Epithelial cell of prostate (primary cell): ENCODE measurements around the gene OR5B21.

Experiments
- DNase-seq: peaks from one replicate; pipeline ENCODE4 v3.0.0-alpha.2; 2011; ENCODE audit warnings: low read depth, low spot score
- H3K27ac ChIP-seq: fragments of 450-650 bp; 2 replicates; pipeline ENCODE4 v1.5.1; 2017; ENCODE audit warnings: mild to moderate bottlenecking

Gene OR5B21

DNA sequence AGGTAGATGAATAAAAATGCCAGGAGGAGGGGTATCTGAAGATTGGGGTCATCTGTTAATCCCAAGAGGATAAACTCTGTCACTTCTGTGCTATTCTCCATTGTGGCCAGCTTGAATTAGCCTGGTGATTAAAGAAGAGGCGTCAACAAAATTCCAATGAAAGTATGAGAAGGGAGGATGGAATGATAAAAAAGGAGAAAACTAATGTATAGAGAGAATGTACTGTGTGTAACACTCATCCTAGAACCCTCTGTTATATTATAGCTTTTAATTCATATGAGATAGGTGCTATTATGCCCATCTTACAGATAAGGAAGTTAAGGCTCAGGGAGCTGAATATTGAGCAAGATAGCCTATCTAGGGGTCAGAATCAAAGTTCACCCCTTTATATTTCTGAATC lies at the start of gene OR5B21:
Gene OR5B21 (minus strand): TSS at position 101 of the 400 bp plus-strand sequence. CDS start 0 bp downstream, at position 101.
- no peak within 1 kb of the TSS for H3K27ac ChIP-seq
- no peak for DNase-seq

DNA sequence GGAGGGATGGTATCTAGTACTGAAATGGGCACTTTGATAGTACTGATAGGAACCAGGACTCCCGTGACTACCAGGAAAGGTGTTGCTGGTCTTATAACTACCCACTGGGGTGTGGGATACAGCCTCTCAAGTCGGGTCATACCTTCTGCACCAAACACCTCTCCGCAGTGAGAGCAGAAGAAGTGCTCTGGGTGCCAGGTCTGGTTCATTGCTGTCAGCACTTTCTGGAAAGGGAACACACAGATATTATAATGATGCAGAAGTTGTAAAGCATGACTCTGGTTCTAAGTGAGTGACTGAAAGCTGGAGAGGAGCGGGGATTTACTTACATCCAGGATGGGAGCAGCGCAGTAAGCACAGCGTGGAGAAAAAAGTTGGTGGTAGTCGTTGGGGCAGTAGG lies 41.7 kb upstream of the OR5B21 start:
- no peak overlapping the region for H3K27ac ChIP-seq
- DNase-seq, result no peak

DNA sequence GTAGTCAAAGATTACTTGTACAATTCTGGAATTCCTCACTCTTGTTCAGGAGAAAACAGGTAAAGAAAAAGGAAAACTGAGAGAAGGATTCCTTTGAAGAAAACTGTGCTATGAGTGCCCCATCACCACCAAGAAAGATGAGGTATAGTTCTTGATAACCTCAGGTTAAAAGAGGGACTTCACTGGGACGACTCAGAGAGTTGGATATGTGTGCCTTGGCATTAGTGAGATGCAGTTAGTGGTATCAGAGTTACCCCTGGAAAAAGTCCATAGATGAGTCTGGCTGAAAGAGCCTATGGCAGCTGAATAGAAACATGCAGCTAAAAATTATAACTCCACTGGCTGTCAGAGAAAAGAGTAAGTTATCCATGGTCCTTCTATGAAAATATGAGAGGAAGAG lies 38.9 kb upstream of the OR5B21 start:
- H3K27ac ChIP-seq, result no peak overlapping the region
- DNase-seq, result no peak

DNA sequence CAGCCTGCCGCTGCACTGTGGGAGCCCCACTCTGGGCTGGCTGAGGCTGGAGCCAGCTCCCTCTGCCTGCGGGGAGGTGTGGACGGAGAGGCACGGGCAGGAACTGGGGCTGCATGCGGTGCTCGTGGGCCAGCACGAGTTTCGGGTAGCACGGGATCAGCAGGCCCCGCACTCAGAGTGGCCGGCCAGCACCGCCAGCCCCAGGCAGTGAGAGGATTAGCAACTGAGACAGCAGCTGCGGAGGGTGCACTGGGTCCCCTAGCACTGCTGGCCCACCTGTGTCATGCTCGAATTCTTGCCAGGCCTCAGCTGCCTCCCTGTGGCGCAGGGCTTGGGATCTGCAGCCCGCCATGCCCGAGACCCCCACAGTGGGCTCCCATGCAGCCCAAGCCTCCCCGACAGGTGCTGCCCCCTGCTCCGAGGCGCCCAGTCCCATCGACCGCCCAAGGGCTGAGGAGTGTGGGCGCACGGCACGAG lies 24.0 kb upstream of the OR5B21 start:
- no peak overlapping the region for H3K27ac ChIP-seq
- no peak for DNase-seq

DNA sequence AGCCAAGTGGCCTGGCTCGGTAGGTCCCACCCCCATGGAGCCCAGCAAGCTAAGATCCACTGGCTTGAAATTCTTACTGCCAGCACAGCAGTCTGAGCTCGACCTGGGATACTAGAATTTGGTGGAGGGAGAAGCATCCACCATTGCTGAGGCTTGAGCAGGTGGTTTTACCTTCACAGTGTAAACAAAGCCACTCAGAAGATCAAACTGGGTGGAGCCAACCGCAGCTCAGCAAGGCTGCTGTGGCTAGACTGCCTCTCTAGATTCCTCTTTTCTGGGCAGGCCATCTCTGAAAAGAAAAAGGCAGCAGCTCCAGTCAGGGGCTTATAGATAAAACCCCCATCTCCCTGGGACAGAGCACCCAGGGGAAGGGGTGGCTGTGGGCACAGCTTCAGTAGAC lies 22.3 kb upstream of the OR5B21 start:
- no peak for DNase-seq
- H3K27ac ChIP-seq, result no peak overlapping the region

DNA sequence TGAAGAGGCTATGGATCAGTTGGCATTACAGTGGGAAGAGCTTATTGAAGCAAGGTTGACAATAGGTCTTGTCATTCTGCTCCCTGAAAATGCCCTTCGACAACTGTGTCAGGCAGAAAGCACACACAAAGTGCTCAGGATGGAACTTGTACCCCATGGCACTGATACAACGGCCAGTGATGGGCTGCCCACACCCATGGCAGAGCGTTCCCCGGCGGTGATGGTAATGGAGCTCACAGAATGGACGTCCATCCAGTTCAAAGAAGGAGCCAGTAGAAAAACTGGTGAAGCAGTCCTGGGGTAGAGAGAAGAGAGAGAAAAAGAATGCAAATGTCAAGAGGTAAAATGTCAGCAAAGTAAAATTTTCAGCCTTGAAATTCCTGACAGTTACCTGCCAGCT lies 19.5 kb upstream of the OR5B21 start:
- DNase-seq, result no peak
- H3K27ac ChIP-seq, result no peak overlapping the region

DNA sequence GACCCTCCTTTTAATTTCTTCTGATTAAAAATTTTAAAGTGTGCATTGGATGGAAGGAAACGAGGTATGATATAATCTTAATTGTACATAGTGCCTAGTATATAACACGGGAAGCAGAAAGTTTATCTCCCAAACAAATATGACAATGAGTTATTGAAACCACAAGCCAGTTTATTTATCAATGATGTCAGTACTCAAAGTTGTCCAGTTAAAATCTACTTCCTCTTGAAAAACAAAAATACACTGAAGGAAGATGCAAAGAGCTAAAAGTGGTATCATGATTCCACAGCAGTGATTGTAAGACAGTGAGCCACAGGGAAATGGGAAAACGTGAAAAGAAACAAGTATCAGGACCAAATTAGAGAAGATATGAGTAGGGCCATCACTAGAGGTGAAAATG lies 18.8 kb upstream of the OR5B21 start:
- DNase-seq, result no peak
- H3K27ac ChIP-seq, result no peak overlapping the region

DNA sequence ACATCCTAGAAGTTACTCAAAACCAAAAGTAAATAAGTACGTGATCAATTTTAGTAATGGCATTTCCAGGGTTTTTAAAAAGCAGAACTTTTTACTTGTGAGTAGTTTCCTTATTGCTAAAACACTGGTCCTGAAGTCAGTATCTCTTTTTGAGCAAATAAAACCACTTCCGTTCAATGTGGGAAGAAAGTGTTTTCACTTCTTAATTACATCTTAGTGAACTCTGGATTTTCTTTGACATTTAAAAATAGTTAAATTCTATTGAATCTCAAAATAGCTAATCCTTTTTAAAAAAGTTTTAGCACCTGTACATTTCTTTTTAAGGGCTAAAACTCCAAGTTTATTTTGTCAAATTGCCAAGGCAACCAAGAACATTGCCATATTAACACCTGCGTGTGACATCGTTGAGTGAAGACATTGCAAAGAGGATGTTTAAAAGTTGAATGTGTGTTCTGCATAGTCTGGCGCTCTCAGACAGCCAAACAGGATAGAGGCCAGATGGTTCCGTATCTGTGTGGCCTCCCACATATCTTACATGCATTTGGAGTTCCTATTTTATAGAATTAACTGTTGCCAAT lies 17.2 kb upstream of the OR5B21 start:
- DNase-seq, result no peak

DNA sequence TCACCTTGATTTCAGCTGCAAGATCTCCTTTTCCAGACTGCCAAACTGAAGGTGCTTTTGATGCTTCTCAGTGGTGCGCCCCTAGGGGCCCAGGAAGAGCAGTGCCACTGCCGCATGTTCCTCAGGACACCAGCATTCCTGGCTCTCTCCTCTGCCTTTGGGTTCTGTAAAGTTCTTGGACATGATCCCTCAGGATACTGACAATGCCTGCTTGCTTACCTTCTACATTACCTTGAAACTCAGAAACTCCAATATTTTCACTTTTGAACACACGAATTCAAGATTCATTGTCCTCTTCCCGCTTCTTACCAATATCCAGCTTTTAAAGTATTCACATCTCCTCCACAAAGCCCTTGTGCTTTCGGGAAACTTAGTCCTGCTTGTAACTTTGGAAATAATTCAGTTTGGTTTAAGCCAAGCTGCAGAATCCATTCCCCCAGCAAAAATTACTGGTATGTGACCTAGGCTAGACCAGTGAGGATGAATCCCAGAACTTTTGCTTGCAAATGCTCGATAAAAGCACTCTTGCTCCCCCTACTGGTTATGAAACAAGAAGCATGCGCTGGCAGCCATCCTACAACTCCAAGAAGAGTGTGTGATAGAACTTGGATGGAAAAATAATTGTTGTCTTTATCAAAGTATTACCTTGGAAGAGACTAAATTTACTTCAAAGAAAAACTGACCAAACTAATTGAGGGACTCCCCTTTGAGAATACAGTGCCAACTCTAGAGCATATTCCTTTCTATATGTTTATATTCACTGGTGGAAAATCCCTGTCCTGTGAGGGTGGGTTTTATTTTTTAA lies 16.5 kb upstream of the OR5B21 start:
- peak; percentile 29 for DNase-seq
- no peak overlapping the region for H3K27ac ChIP-seq

More for the DNA sequence above, 17.2 kb upstream of the OR5B21 start:
- H3K27ac ChIP-seq, result no peak overlapping the region

DNA sequence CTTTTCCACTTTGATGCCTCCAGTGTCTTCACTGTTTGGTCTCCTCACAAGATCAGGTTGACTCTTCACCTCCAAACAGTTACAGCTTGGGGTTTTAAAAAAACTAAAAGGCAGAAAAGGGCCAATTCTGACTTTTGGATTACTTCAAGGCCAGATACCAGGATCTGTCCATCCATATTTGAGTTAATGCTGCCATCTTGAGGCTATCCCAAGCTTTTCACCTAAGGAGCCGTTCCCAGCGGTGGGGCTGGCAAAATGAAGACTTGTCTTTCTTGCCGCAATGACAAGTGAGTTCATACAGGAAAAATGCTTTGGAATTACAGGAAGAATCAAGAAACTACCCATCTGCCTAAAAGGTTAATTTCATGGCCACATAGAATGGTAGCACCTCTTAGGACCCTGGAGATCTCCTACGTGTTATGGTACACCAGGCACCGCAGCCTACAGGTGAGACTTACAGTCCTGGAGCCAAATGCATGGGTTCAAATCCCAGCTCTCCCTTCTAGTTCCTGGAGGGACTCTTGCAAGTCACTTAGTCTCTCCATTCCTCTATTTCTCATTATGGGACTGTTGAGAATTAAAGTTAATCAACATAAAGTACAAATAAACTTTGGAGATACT lies 6.0 kb upstream of the OR5B21 start:
- no peak for DNase-seq

DNA sequence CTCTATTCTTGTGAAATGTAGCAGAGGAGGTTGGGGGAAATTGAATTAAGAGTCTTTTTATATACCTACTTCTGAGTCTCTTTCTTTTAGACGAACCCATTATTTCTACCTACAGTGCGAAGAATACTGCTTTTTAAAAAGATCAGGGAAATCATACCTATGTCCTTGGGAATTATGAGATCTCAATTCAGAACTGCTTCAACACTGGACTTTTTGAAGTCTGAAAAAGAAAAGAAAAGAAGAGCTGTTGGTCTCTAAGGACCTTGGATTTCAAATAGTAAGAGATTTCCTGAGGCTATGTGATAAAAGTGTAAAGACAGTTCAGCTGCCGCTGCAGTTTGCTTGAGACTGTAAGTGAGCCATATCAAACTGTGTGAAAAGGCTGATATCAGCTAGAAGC lies 3.7 kb upstream of the OR5B21 start:
- DNase-seq, result no peak
- H3K27ac ChIP-seq, result no peak overlapping the region

More for the DNA sequence above, 6.0 kb upstream of the OR5B21 start:
- no peak overlapping the region for H3K27ac ChIP-seq

DNA sequence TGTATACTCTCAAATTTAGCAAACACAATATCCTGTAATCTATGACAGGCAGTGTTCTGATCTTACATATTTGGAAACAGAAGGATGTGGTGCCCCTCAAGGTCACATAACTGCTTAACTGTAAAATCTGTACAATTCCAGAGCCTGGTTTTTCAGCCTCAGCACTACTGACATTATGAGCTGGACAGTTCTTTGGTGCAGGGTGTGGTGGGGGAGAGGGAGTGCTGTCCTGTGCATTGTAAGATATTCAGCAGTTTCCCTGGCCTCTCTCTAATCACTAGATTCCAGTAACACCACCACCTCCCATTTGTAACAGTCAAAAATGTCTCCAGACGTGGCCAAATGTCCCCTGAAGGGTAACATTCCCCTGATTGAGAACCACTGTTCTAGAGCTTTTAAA lies 1.8 kb upstream of the OR5B21 start:
- no peak for DNase-seq
- no peak overlapping the region for H3K27ac ChIP-seq

DNA sequence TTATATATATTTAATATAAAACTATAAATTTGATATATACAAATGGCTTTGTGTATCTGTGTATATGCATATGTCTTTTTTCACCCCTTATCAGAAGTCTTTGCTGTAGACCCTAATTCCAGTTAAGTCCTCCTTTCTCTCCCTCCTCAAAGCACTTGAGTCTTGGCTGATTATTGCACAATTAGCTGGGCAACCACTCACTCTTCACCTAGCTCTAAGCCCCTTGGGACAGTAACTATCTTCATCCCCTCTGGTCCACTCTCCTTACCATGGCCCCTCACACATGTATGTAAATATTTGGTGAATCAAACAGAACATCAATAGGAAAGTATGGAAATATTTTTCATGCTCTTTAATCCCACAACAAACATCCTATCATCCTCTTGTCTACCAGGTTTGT lies 909 bp upstream of the OR5B21 start:
- DNase-seq, result no peak
- H3K27ac ChIP-seq, result no peak overlapping the region

DNA sequence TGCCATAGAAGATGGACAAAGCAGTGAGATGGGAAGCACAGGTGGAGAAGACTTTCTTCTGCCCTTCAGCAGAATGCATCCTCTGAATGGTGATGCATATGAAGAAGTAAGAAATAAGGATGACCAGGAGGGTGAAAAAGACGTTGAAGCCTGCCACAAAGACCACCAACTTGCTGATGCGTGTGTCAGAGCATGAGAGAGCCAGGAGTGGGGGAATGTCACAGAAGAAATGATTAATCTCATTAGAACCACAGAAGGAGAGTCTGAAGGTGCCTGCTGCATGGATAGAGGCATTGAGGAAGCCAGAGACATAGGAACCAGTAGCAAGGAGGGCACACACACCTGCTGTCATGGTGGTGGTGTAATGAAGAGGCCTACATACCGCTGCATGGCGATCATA lies 550 bp downstream of the OR5B21 start:
- no peak overlapping the region for H3K27ac ChIP-seq
- no peak for DNase-seq

DNA sequence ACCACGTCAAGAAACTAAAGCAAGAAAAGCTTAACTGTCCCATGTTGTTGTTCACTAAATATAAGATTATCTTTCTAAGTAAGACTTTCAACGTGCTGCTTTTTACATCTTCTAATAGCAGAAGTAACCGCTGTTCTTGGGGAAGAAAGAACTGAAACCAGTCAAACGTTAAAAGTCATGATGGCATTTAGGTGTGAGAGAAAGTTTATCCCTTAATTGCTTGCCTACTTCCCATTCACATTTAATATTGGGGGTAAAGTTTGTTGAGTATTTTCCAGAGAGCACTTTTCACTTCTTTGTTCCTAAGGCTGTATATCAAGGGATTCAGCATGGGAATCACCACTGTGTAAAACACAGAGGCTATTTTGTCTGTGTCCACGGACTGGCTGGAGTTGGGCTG lies 970 bp downstream of the OR5B21 start:
- no peak for DNase-seq

DNA sequence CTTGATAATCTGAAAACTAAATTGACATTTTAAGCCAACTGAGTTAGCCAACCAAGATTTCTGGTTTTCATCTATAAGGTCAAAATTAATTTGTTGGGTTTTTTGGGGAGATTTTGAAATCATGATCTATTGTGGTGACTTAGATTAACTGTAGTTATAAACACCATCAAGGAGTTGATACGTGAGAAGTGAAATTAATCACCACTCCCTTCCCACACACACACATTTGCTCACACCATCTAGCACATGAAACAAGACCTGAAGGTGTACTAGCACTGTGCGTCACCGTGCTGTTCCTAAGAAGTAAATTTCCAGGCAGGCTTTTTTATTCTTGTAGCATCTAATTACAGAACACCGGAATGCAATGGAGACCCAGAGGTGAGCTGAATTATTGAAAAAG lies 2.1 kb downstream of the OR5B21 start:
- no peak for DNase-seq
- no peak overlapping the region for H3K27ac ChIP-seq

More for the DNA sequence above, 970 bp downstream of the OR5B21 start:
- no peak overlapping the region for H3K27ac ChIP-seq

DNA sequence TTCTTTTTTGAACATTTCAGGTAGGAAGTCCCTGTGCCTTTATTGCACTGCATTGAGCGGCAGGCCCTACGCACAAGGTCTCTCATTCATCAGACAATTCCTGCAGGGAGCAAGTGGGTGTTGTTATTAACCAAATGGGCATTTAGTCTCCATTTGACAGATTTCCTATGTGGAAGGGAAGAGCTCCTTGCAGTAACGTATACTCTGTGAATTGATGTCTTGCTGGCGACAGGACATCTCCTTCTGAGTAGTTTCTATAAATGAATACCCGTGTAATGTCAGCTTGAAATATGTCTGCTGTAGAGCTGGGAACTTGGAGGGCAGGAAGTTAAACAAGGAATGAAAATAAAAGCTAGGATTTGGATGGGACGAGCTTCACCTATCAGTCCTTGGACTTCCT lies 3.7 kb downstream of the OR5B21 start:
- H3K27ac ChIP-seq, result no peak overlapping the region
- DNase-seq, result no peak

DNA sequence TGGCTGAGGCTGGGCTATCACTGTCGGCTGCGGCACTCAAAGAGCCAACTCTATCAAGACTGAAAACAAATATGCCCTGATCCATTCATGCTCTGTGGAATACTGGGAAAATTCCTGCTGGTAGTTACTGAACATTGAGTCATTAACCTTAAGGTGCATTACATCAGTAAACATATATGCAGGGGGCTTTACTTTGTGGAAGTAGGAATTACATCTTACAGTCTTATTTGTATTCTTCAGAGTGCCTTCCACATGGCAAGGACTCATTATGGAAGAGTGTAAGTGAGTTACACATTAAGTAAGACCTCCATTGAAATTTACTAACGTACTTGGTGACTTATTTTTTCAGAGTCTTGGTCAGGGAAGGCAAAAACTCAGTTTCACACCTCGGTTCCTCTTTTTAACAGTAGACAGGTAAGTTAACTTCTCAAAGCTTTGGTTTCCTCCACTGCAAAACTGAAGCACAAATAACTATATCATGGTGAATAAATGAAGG lies 4.5 kb downstream of the OR5B21 start:
- no peak for DNase-seq

DNA sequence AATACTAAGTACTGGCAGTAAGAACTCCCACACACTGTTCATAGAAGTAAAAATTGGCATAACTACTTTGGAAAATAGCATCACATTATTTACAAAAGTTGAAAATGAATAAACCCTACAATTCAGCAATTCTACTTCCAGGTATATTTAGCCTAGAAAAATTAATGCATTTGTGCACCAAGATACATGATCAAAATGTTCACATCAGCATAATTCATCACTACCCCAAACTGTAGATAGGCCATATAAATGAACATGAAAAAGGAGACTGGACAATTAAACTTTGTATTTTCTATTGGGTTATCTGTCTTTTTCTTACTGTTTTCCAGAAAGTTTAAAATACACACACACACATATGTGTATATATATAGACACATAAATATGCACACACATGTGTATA lies 5.9 kb downstream of the OR5B21 start:
- no peak for DNase-seq

More for the DNA sequence above, 4.5 kb downstream of the OR5B21 start:
- H3K27ac ChIP-seq, result no peak overlapping the region

DNA sequence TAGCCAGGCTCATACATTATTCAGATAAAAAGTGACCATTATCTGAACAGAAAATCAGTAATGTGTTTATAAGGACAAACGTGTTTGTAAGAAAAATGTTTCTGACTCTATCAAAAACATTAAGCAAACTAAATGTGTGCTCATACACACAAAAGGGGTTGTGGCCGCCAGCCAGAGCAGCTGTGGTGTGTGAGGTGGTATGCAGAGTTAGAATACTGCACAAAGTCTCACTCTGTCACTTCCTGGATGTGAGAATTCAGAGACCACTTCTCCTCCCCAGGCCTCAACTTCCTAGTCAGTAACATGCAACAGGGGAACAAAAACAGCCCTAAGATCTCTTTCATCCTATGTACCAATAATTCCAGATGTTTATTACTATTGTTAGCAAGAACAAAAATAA lies 9.4 kb downstream of the OR5B21 start:
- DNase-seq, result no peak

More for the DNA sequence above, 5.9 kb downstream of the OR5B21 start:
- H3K27ac ChIP-seq, result no peak overlapping the region

DNA sequence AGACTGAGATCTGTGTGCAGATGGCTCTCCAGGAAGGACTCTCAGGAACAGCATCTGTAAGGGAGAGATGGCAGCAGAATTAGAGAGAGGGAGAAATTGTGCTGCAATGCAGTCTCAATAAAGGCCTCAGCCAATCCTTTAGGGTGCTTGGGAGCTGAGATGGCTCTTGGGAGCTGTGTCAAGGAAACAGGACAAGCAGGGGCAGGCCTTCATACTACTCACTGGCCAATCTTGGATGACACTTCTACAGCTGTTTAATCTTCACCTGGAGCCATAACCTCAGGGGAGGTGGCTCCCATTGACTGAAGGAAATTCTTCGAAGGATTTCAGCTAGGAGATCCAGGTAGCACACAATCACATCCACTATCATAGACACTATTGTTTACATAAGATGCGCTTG lies 10.0 kb downstream of the OR5B21 start:
- H3K27ac ChIP-seq, result peak overlapping the region; percentile 27
- DNase-seq, result peak; percentile 20

More for the DNA sequence above, 9.4 kb downstream of the OR5B21 start:
- peak overlapping the region; percentile 27 for H3K27ac ChIP-seq
